HG03097 (cell line): ENCODE data around the gene VPS54.

Source experiments
- ATAC-seq: cut with Tn5 transposase; IDR thresholded peaks from one replicate; pipeline ENCODE4 v1.9.1; 2021; ENCODE audit not compliant: unreplicated experiment, low FRiP score

The VPS54 gene

GRCh38 chr2:63875131-63875527 is 144.1 kb downstream of the VPS54 start:
- no peak for ATAC-seq

DNA sequence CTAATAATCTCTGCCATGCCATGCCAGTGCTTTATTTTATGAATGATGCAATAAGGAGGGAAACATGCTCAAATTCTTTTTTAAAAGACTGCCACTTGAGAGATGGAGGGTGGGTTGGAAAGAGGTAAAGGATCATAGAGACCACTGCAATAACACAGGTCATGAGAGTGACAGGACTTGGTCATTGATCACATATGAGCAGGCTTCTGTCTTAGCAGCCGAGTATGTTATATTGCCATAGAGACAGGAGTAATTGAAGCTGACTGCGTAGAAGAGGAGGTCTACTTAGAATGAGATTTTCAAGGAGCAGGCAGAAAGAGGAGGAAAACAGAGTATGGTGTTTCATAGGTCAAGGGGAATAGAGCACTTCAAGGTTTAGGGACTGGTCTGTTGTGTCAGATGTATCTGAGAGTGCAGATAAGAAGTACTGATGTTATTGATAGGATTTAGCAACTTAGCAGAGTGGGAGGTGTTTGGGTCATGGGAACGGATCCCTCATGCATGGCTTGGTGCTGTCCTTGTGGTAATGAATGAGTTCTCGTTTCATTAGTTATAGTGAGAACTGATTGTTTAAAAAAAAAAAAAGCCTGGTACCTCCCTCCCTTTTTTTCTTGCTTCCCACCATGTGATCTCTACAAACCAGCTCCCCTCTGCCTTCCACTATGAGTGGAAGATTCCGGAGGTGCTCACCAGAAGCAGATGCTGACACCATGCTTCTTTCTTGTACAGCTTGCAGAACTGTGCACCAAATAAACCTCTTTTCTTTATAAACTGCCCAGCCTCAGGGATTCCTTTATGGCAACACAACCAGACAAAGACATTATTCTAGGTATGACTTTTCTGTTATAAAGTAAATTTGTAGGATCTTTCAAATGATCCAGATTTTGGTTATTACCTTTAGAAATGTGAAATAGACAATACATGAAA is 144.8 kb downstream of the VPS54 start:
- ATAC-seq: no peak

- ATAC-seq: no peak
Measured at GRCh38 chr2:63872571-63873328, 146.5 kb downstream of the VPS54 start.

- no peak for ATAC-seq
Measured at GRCh38 chr2:63871864-63872263, 147.4 kb downstream of the VPS54 start.

DNA sequence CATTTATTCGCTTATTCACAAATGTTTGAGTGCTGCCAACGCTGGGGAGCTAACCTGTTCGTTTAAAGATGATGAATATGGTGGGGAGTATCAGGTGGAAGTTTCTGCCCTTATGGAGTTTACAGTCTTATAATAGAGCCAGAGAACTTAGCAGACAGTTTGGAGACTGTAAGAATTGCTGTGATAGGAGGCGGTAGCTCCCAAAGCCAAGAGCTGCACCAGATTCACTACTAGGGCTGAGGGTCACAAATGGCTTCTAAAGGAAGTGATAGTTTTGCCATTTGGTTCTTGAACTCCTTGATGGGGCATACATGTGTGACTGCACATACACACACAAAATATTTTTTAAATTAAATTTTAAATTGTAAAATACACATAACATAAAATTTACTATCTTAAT is 148.5 kb downstream of the VPS54 start:
- no peak for ATAC-seq

- ATAC-seq: no peak
Measured at GRCh38 chr2:63866009-63866709, 153.1 kb downstream of the VPS54 start.

DNA sequence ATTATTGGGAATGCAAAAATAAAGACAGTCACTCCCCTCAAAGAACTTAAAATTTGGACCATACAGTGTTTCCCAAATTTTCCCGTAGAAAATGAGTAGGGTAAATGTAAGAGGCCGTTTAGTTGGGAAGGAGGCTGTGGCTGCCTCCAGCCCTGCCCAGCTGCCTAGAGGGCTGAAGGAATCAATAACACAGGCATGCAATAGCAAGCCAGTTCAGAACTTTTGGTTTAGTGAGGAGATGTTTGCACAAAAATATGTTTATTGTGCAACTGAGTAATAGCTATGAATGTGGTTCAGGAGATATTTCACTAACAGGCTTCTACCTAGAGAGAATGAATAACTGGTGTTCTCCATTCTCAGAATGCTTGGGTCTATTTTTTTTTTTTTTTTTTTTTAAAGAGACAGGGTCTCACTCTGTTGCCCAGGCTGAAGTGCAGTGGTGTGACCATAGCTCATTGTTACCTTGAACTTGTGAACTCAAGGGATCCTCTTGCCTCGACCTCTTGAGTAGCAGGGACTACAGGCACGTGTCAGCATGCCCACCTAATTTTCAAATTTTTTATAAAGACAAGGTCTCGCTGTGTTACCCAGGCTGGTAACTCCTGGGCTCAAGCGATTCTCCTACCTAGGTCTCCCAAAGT is 153.9 kb downstream of the VPS54 start:
- ATAC-seq: no peak

DNA sequence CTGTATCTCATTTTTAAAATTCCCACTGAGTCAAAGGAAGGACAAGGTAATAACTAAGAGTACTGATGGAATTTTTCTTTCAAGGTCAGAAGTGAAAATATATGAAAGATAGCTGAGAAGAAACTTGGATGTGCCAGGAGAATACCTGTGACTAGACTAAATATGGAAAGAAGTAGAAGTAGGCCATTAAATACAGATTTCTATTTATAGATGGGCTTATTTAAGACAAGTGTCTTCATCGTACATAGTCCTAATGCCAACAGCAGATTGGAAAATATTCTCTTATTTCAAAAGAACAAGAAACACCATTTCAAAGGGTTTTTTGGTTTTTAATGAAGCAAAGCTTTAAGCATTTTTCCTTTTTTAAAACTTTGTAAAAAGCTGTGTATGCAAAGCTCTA is 155.5 kb downstream of the VPS54 start:
- ATAC-seq: no peak

DNA sequence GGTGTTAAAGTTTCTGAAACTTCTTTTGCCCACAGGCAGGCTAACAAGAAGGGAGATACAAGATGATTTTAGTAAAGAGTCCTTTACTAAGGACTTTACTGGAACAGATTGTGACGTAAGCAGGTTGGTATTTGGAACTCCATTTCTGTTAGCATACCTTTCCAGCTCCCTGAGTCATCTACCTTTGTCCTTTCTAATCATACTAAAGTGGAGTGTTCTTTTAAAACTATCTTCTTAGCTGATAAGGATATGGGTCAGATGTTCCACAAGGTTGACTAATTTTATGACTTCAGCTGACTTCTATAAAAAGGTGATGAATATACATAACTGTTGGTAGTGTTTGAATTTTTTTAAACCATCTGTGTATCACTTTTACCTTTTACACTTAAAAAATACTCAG is 156.4 kb downstream of the VPS54 start:
- no peak for ATAC-seq

GRCh38 chr2:63861220-63861822 is 157.9 kb downstream of the VPS54 start:
- no peak for ATAC-seq

DNA sequence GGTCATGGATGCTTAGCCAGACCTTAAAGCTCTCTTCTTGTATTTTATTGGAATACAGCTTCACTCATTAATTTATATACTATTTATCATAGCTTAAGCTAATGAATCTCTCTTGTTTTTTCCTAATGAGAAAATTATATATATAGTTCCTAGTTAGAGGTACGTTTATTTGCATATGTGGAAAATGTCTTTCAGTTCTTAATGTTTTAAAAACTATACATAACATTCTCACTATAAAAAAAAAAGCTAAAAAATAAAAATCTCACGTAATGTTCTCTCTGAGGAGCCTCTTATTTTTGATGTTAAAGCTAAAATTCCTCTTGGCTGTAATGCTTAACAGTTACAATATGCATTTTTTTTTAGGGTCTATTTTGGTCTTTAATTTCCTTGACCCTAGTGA is 160.9 kb downstream of the VPS54 start:
- ATAC-seq: no peak

DNA sequence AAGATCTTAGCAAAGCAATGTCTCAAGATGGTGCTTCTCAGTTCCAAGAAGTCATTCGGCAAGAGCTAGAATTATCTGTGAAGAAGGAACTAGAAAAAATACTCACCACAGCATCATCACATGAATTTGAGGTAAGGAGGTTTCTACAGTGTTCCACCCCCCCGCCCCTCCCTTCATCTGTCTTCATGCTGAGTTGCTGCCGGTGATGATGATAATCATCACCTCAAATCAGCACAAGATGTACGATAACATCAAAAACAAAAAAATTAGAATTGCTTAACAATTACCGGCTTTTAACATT is 163.0 kb downstream of the VPS54 start:
- no peak for ATAC-seq

- no peak for ATAC-seq
Measured at GRCh38 chr2:63855418-63856302, 163.6 kb downstream of the VPS54 start.

DNA sequence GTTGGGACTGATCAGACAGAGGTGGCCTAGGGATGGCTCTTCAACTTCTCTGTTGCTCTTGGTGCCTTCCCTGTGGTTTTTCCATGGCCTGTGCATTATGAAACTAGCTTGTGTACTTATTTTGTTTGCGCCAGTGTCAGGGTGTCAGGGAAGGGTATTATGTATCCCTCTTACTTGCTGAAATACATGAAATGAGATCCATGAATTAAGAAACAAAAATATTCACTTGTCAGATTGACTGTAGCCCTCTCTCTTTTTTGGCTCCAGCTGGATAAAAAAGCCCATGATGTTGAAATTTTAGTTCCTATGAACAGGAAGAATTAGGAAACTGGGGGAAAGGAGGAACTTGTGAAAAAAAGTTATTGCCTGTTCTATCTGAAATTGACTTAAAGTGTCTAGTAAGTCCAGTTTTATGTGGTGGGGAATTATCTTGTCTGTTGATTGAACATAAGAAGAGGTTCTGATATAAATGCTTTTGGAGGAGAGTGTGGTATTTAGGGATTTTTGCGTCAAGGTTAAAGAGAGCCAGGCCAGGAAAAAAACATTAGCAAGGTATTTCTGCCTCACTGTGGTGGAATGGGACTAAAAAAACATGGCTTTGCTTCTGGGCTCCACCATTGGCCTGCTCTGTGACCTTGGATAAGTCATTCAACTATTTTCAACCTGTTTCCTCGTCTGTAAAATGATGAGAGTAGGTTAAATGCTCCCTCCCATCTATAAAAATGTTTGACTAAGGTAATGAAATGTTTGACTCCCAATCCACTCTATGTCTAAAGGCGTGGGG is 165.5 kb downstream of the VPS54 start:
- ATAC-seq: no peak

- no peak for ATAC-seq
Measured at GRCh38 chr2:63851691-63852311, 167.4 kb downstream of the VPS54 start.

GRCh38 chr2:63850649-63851048 is 168.6 kb downstream of the VPS54 start:
- ATAC-seq: no peak

DNA sequence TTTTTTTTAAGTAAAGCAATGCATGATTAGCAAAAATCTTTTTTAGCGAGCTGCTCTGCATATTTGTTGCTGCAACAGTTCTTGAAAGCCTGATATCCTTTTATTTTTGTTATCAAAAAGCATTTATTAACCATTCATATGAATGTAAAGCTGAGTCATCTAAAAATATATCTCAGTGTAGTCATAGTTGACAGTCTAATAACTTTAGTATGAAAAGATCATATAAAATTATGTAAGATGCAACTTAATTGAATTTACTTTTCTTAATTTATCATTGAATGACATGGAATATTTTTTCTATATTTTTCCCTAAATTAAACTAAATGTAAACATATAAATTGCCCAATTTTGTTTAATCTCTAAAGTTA is 169.0 kb downstream of the VPS54 start:
- ATAC-seq: no peak

DNA sequence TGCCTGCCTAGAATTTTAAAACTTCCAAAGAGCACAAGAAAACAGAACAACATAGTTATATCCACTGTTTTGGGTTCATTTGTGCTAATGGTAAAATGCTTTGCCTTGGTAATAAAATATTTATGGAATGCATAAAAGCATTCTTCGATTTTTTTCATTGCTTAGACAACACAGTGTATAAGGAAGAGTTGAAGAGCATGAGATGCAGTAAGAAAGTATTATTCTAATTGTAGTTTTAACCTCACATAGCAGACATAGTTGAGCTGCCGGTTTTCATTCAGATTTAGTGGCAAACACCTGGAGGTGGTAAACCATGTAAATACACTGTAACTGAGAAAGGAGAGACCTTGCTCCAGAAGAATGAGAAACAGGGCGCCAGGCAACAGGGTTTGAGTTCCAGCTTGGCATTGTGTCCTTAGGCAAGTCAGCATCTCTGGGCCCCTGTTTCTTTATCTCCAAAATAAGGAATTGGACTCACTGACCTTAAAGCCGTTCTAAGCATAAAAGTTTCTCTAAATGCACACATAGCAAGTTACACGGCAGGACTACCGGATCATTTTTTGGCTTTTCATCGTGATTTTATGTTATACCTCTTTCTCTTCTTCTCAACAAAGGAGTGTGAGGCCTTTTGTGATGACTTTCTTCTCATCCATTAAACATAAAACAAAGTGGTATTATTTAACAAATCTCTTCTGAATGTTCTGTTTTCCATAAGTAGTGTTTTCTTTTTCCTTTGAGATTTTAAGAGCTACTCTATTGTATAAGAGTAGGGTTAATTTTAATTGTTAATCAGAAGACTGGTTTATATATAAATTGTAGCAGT is 169.6 kb downstream of the VPS54 start:
- ATAC-seq: no peak
